Stimulated activated CD8-positive, alpha-beta memory T cell treated with anti-CD3 and anti-CD28 coated beads, Interleukin-4, amount 100 ng/mL, for 1 hour (primary cell): ENCODE measurements around the gene PANX1.

ENCODE experiments used
- DNase-seq, 2 donors: peaks; one replicate each; pipeline ENCODE4 v3.0.0-alpha.2; 2020; ENCODE audit warnings: low read depth in 2 of 2, low spot score in 1 of 2

Gene PANX1

GRCh38 chr11:94183886-94184264, 55.2 kb downstream of the PANX1 start:
- no peak for DNase-seq

DNA sequence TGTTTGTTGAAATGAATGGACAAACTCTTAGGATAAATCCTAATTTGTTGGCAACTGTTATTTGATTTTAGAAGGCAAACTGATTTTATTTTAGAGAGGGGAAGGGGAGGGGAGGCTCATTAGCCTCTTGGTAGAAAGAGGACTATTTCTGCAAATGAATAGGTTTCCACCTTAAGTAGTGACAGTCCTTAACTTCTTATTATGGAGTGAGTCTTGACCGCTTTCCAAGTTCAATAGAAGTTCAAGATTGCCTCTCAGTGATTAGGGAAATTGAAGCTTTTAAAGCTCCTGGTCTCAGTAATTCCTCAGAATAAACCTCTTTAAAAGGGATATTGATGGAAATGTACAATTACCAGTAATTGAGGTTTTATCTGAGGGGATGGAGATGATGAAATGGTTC, 55.7 kb downstream of the PANX1 start:
- DNase-seq, result no peak

- DNase-seq, result no peak
Observed at GRCh38 chr11:94184846-94185245, 56.2 kb downstream of the PANX1 start.

DNA sequence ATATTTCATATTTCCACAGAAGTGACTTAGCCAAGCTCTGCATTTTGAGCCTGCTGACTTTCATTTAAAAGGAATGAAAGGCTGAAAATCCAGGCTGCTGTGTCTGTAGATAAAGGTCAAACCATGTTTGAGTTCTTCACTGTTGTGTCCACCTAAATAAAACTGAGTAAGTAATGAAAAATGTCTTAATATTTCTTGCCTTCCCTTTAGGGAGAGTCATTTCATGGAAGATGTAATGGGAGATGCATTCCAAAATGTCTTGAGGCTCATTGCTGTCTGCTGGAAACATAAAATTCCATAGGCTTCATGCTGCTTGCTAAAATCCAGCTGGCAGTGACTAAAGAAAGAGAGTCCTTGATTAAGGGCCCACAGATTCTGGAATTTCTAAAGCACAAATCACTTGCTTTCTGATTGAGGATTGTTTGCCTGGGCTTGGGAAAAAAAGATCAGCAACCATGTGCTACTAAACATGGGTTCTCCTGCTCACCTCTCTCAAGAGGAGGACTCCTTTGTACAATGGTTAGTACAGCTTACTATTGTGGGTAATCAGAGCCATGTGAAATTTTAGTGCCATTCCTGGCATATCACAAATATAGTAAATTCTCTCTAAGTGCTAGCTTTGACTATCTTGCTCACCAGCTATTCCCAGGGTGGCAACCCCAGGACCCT, 56.9 kb downstream of the PANX1 start:
- DNase-seq, result no peak

DNA sequence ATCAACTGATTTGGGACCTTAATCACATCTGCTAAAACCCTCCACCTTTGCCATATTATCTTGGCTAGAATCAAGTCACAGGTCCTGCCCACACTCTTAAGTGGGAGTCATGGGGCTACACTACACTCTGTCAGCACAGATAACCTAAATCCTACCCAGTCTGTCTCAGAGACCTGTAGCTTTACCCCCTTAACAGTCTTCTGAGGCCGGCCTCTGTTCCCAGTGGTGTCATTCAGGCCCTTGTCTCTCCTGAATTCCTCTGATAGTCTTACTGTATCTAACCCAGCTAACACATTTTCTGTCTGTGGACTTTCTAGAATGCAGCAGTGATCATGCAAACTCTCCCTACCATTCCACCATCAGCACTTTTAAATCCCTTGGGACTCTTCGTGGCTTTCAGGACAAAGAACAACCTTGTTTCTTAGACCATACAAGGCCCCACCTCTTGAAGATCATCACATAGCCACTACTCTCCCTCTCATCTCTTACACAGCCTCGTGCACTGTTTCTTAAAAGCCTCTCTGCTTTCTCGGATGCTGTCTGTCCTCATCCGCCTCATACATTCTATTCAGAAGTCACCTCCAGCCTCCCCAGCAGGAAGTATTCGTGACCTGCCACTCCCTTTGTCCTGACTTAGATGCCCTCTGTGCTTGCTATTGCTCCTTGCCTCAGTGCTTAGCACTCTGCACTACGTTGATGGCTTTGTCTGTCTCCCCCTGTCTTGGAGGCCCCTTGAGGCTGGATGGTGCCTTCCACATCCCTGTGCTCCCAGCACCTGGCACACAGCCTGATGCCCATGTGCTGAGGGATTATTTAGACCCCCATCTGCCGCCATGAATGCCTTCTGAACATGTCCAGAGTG, 57.9 kb downstream of the PANX1 start:
- no peak for DNase-seq

DNA sequence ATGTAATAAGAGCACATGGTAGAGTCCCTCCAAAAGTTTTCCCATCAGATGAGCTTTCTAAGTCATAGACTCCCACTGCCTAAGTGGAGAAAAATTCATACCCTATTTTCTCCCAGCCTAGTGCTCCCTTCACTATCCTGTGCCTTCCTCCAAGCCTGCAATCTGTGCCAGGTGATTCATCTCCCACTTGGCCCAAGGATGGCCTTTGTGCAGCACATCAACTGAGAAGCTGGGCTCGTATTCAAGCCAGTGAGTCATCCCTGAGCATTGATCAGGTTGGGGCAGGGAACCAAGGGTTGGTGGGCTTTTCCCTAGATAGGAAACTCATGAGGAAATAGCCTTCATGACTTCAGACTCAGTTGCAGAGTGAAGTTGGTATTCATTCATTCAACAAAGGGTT, 64.6 kb downstream of the PANX1 start:
- no peak for DNase-seq

- no peak for DNase-seq
Observed at GRCh38 chr11:94194712-94195111, 66.1 kb downstream of the PANX1 start.

DNA sequence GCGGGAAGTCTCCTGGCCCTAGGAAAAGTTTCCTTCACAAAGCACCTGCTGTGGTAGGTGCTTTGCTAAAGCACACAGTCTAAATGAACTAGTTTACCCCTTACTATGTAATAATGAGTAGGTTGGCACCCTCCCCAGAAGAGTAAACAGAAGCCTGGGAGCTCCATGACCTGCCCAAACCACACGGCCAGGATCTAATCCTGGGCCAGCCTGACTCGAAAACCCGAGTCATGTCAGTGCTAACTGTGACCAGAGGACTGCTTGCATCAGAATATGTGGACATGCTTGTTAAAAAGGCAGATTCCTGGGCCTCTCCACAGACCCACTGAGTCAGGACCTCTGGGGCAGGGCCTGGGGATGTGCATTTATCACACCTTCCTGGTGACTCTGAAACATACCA, 67.7 kb downstream of the PANX1 start:
- no peak for DNase-seq

- DNase-seq, result no peak
Observed at GRCh38 chr11:94198718-94199117, 70.1 kb downstream of the PANX1 start.

DNA sequence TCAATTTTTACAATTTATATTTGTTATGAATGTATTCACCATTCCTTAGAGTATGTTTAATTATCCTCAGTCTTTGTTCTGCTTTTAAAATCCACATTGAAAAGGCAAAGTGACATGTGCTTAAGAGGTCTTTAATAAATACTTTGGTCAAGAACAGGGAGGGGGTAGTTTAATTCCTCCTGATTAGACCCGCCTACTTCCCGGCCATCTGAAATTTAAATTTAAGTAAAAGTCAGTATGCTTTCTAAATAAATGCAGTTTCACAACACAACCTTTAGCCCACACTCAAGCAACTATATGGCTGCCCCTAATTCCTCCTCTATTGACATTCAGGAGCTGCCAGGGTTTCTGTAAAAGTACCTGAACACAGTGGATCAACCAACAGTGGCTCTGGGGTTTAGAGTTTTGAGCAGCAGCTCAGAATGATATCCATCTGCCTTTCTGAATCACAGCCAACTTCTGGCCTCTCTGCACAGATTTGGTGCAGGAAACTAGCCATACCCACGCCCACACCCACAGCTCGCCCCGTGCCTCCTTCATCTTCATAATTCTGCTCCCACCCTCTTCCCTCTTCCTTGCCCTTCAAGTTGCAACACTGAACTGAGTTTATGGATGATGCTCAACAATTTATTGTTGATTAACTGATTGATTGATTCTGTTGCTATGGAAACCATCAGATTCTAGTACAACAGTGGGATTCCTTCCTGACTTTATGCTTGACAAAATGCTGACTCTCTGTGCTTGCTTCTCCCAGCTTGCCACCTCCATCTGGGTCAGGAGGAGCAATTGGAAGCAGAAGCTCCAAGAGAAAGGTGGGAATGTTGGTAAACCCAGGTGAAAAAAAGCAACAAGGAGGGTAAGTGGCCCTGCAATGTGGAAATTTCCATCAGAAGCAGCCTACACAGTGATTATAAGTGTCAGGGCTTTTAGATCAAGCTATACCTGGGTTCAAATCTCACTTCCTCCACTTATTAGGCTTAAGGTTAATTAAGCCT, 70.8 kb downstream of the PANX1 start:
- no peak for DNase-seq

GRCh38 chr11:94201004-94201465, 72.4 kb downstream of the PANX1 start:
- DNase-seq, result no peak

DNA sequence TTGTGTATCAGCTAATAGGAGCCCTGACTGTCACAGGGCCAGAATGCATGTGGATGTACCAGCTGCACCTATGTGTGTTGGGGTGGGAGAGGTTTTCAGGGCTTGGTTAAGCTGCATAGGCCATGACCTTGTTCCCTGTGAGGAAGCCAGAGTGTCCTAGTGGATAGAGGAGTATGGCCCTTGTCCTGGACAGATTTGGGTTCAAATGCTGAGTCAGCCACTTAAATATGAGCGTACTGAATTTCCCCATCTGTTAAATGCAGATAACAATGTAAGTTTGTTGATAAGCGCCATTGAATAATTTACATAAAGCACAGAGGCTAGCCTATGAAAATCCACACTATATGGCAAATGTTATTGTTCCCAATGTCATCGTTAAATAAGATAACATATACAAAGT, 74.4 kb downstream of the PANX1 start:
- no peak for DNase-seq

DNA sequence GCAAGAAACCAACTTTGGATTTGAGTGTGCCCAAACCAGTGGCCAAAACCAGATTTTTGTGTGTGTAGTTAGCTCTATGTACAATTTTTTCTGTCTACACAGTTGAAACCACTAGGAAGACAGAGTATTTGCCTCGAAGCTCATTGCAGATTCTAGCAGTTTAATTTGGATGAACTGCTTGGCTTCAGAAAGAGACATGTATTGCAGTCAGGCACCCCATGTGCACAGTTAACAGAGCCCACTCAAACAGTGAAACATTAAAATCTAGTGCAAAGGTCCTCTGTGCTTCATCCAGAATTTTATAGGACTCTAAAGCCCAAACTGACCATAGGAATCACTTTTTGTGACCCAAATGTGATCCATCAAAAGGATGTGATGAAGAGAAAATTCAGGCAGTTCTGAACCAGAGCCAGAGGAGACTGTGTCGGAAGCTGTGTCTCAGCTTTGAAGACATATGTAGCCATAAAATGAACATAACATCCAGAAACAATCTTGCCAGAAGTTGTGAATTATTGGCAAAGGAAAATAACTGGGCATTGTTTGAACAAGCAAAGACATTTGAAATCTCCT, 82.7 kb downstream of the PANX1 start:
- DNase-seq, result no peak

GRCh38 chr11:94212898-94213297, 84.3 kb downstream of the PANX1 start:
- DNase-seq, result no peak

- DNase-seq, result no peak
Observed at GRCh38 chr11:94217705-94218104, 89.1 kb downstream of the PANX1 start.

- no peak for DNase-seq
Observed at GRCh38 chr11:94218372-94218771, 89.7 kb downstream of the PANX1 start.

DNA sequence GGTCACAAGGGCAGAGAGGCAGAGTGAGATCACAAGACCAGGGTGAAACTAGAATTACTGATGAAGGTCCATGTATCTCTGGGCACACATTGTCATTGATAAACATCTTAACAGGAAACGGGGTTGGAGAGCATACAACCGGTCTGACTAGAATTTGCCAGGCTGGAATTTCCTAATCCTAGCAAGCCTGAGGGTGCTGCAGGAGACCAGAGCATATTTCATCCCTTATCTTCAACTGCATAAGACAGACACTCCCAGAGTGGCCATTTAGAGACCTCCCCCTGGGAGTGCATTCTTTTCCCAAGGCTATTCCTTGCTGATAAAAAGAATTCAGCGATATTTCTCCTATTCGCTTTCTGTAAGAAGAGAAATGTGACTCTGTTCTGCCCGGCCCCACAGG, 91.1 kb downstream of the PANX1 start:
- DNase-seq, result no peak

DNA sequence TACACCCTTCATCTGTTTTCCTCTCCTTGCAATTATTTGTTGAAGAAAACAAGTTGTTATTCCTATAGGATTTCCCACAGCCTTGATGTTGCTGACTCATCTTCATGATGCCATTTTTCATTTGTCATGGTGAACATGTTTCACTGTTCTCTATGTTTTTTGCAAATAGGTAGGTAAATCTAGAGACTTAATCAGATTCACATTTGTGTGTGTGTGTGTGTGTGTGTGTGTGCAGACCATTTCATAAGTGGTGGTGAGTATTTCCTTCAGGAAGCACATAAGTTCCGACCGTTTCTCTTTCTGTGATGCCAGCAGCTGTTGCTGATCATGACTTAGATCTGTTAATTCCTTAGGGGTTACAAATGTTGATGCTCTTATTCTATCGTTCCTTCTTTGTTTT, 95.4 kb downstream of the PANX1 start:
- no peak for DNase-seq
